GM12878 (cell line): Measurements from ENCODE around the gene TCEAL4. TPM values are rescaled to one million over a fixed set of nuclear protein-coding genes. Genes with fewer than 3 reads are reported as not detected.
"Not testable (repeated sequence)": the region's sequence is repeated elsewhere in the genome, so short reads cannot be mapped to it uniquely, and the experiment has no call there.

Experiments
- ATAC-seq: fragments of 200-7000 bp; cut with Tn5 transposase; 3 replicates; pipeline ENCODE4 v1.9.1; 2020; ENCODE audit warnings: mild to moderate bottlenecking, moderate library complexity
- BruUV-seq: library from RNA; stranded (reverse); fragments of 400-500 nt; replicated peaks from 2 replicates; lab custom pipeline; 2021; lab: Mats Ljungman, UMichigan
- CTCF ChIA-PET: fragments of 300-600 bp; sonication (Branson Sonifier 250); formaldehyde crosslinking; extraction: SDS; loops from one replicate; lab custom pipeline; 2021; ENCODE audit warnings: inconsistent platforms; lab: Yijun Ruan, JAX
- POLR2A ChIA-PET: fragments of 350-600 bp; formaldehyde crosslinking; extraction: SDS; loops from one replicate; lab custom pipeline; 2021; ENCODE audit warnings: inconsistent platforms; lab: Charles Lee
- RAD21 ChIA-PET: fragments of 300-600 bp; sonication (Branson Sonifier 250); formaldehyde crosslinking; loops from one replicate; lab custom pipeline; 2023; ENCODE audit warnings: antibody characterized with exemption; ENCODE audit not compliant: unreplicated experiment; lab: Charles Lee
- SMC1A ChIA-PET: fragments of 300-600 bp; sonication (Branson Sonifier 250); formaldehyde crosslinking; loops from one replicate; lab custom pipeline; 2023; ENCODE audit not compliant: unreplicated experiment, uncharacterized antibody; lab: Charles Lee
- DNase-seq: peaks from one replicate; pipeline ENCODE4 v3.0.0-alpha.2; 2011; ENCODE audit warnings: low read depth, low spot score
- FAIRE-seq: peaks from 3 replicates; lab custom pipeline; 2011; peaks lifted over from hg19 to GRCh38; lab: Jason Lieb, UNC
- H2AFZ ChIP-seq: 2 replicates; pipeline ENCODE4 v1.6.0; 2011; ENCODE audit warnings: low read depth, low read length, control low read depth; ENCODE audit not compliant: control insufficient read depth
- H3K27ac ChIP-seq: 2 replicates; pipeline ENCODE4 v1.5.1; 2011; ENCODE audit warnings: control low read depth; ENCODE audit not compliant: control insufficient read depth, insufficient read depth
- H3K27me3 ChIP-seq, 2 experiments: replicated peaks in 1 of 2; 2 replicates each; pipeline versions ENCODE4 v1.6.0 to v1.6.1; 2011; ENCODE audit warnings: low read length in 1 of 2; ENCODE audit not compliant: control insufficient read depth in 2 of 2, insufficient read depth in 2 of 2
- H3K36me3 ChIP-seq, 2 experiments: 2 replicates each; pipeline ENCODE4 v1.5.1; 2011; ENCODE audit warnings: low read length in 1 of 2; ENCODE audit not compliant: control insufficient read depth in 2 of 2, insufficient read depth in 2 of 2
- H3K4me1 ChIP-seq: 2 replicates; pipeline ENCODE4 v1.6.1; 2011; ENCODE audit warnings: mild to moderate bottlenecking, low read length, moderate library complexity, mixed read lengths; ENCODE audit not compliant: control insufficient read depth, insufficient read depth
- H3K4me2 ChIP-seq: 2 replicates; pipeline ENCODE4 v1.6.0; 2011; ENCODE audit warnings: control low read depth; ENCODE audit not compliant: control insufficient read depth, insufficient read depth
- H3K4me3 ChIP-seq: fragments of 200-600 bp; sonication (generic); 2 replicates; pipeline ENCODE4 v1.5.1; 2016
- H3K79me2 ChIP-seq: 2 replicates; pipeline ENCODE4 v1.6.0; 2011; ENCODE audit warnings: low read length; ENCODE audit not compliant: control insufficient read depth, insufficient read depth
- H3K9ac ChIP-seq: 2 replicates; pipeline ENCODE4 v1.8.0; 2011; ENCODE audit warnings: low read length, control low read depth, mixed read lengths; ENCODE audit not compliant: control insufficient read depth, insufficient read depth
- H3K9me3 ChIP-seq: replicated peaks from 3 replicates; pipeline ENCODE4 v1.5.1; 2011; ENCODE audit warnings: mild to moderate bottlenecking, low read length; ENCODE audit not compliant: control insufficient read depth, insufficient read depth
- H4K20me1 ChIP-seq: 2 replicates; pipeline ENCODE4 v1.6.0; 2011; ENCODE audit not compliant: control insufficient read depth, insufficient read depth
- ATF7 ChIP-seq: fragments of 450-650 bp; IDR thresholded peaks from 2 replicates; pipeline ENCODE4 v1.6.1; 2016; ENCODE audit warnings: low read depth, mild to moderate bottlenecking
- BHLHE40 ChIP-seq, 2 experiments: fragments of 450-650 bp in 1 of 2; IDR thresholded peaks; 2 replicates each; pipeline ENCODE4 v1.6.1; 2011 to 2017; ENCODE audit warnings: low read depth in 2 of 2, borderline replicate concordance in 1 of 2, improper control_type of control experiment in 1 of 2, low read length in 1 of 2, mild to moderate bottlenecking in 1 of 2
- CREB1 ChIP-seq: IDR thresholded peaks from 2 replicates; pipeline ENCODE4 v1.6.1; 2012; ENCODE audit warnings: low read depth, mild to moderate bottlenecking, inconsistent platforms
- GATAD2B ChIP-seq: fragments of 450-650 bp; conservative IDR thresholded peaks from 2 replicates; pipeline ENCODE4 v1.6.1; 2017; ENCODE audit warnings: low read depth, mild to moderate bottlenecking, moderate library complexity
- POLR2A ChIP-seq: IDR thresholded peaks from 2 replicates; pipeline ENCODE4 v1.6.1; 2011; ENCODE audit warnings: low read depth, mild to moderate bottlenecking, low read length
- USF1 ChIP-seq: IDR thresholded peaks from 2 replicates; pipeline ENCODE4 v1.6.1; 2011; ENCODE audit warnings: borderline replicate concordance, low read depth, mild to moderate bottlenecking, moderate library complexity, mixed read lengths, low read length; ENCODE audit not compliant: insufficient read depth; ENCODE audit errors: extremely low read length
- WGBS: methylation state at CpG from one replicate; pipeline ENCODE4 v1.1.6; 2016; ENCODE audit warnings: low lambda C conversion rate; ENCODE audit not compliant: insufficient replicate concordance, insufficient coverage; ENCODE audit errors: missing lambda C conversion rate; 5-methylcytosine and 5-hydroxymethylcytosine counted together
- in situ Hi-C: fragments of 300-500 bp; cut with MboI; formaldehyde crosslinking; loops from 9 replicates; pipeline ENCODE4 v1.14.3; 2018; ENCODE audit warnings: mixed read lengths
- intact Hi-C: fragments of 100-400 bp; cut with micrococcal nuclease; formaldehyde crosslinking; loops from one replicate; pipeline ENCODE4 v1.14.2; 2022; ENCODE audit not compliant: unreplicated experiment
- polyA plus RNA-seq, 11 experiments: library from polyadenylated mRNA; depleted of rRNA in 4 of 11; unstranded in 6 of 11; stranded (reverse) in 5 of 11; fragments of >200 nt; fragmentation: Nextera tagmentation in 4 of 11; fragmentation: Illumina TruSeq in 1 of 11; extraction: Ambion mirVana in 4 of 11; extraction: Trizol in 1 of 11; gene quantifications; 1 replicate in 1 of 11; 2 replicates in 10 of 11; pipeline versions ENCODE4 v1.2.1 to v1.2.3, GENCODE V29; 2011 to 2016; ENCODE audit warnings: inconsistent platforms in 2 of 11, missing spikeins in 2 of 11, low read depth in 1 of 11
- total RNA-seq, 4 experiments: library from RNA; depleted of rRNA in 3 of 4; stranded (reverse); fragments of >200 nt in 3 of 4; fragmentation: Illumina TruSeq in 1 of 4; extraction: Trizol in 1 of 4; gene quantifications; 2 replicates each; pipeline versions ENCODE4 v1.2.1 to v1.2.3, GENCODE V29; 2013 to 2021

The TCEAL4 gene
- total and polyA plus RNA-seq, 10 of the 15 experiments (the other 5 are each of a cell fraction or from before 2014, with no cell fraction given) = 9.6 to 63.8 (median 32.1) TPM

- SMC1A ChIA-PET = interaction anchor here (1.2 kb wide), 1 partner anchor 20 kb away, joined by 3 read pairs; no protein-coding TSS in a partner anchor
- H2AFZ ChIP-seq, RAD21 ChIA-PET: not testable (repeated sequence)
Measured at GRCh38 chrX:103595202-103595601, 9.9 kb downstream of the TCEAL4 start.

GRCh38 chrX:103607364-103608305 is 22.3 kb downstream of the TCEAL4 start, which contains the start of gene TCEAL3:
Gene TCEAL3 (plus strand): TSS chrX:103607963. CDS start chrX:103609065, 1,102 bp downstream.
- no peaks in the 10 kb centered on the region for H3K27me3 ChIP-seq
- no peak for TF ChIP-seq ATF7
- TF ChIP-seq USF1 = peak; percentile 74
- peak in 1 of 2 experiments; percentile 77; a peak in 2 of 4 replicates for TF ChIP-seq BHLHE40 (IDR thresholded peaks at IDR 0.05; ENCODE audit: borderline replicate concordance in 1 of 2, low read depth in 2 of 2, low read length in 1 of 2)
- TF ChIP-seq CREB1 = peak; percentile 56; the same call in 1 of the 2 replicates
- TF ChIP-seq POLR2A = peak; percentile 67
- TF ChIP-seq GATAD2B = no peak
- TF ChIP-seq, all 136 proteins: peak for 4
- Histone ChIP-seq H3K79me2 (peaks cover 2% of the 10 kb centered on the region; the same call in 1 of the 2 replicates), H4K20me1 (no peaks in the 10 kb centered on the region), H2AFZ (peak within 1 kb of the TSS; percentile 74), H3K9ac (peak within 1 kb of the TSS; percentile 61), H3K4me2 (peak within 1 kb of the TSS; percentile 42; the same call in 1 of the 2 replicates), H3K36me3 (no peaks in the 10 kb centered on the region), H3K4me1 (no peaks in the 10 kb centered on the region), H3K9me3 (no peaks in the 10 kb centered on the region), H3K27ac (peak within 1 kb of the TSS; percentile 37; the same call in 1 of the 2 replicates), H3K4me3 (peak within 1 kb of the TSS; percentile 71)
- no TSS peak for BruUV-seq
- FAIRE-seq (no peak), DNase-seq (no peak), ATAC-seq (peak; percentile 88)
- CTCF ChIA-PET = no interaction called here
- in situ Hi-C loops = no loop called here
- WGBS = 30% methylated on average over 35 of the region's 59 CpGs
- intact Hi-C loops = no loop called here
- RAD21 ChIA-PET = no interaction called here
- POLR2A ChIA-PET = interaction anchor here (0.8 kb wide), 1 partner anchor 22 kb away, joined by 3 read pairs; no protein-coding TSS in a partner anchor
- SMC1A ChIA-PET = no interaction called here

More at GRCh38 chrX:103595202-103595601, 9.9 kb downstream of the TCEAL4 start:
- H3K27ac ChIP-seq, BruUV-seq, H3K79me2 ChIP-seq, H3K4me1 ChIP-seq, H3K4me3 ChIP-seq, ATAC-seq, H3K36me3 ChIP-seq, H3K4me2 ChIP-seq, H3K9me3 ChIP-seq, H3K27me3 ChIP-seq, H4K20me1 ChIP-seq, in situ Hi-C loops, intact Hi-C loops, POLR2A ChIA-PET, FAIRE-seq, DNase-seq, H3K9ac ChIP-seq: not testable (repeated sequence)
- WGBS = 56% methylated on average over 6 of the region's 6 CpGs
- CTCF ChIA-PET = interaction anchor here (0.6 kb wide), 1 partner anchor 113 kb away, joined by 3 read pairs; no protein-coding TSS in a partner anchor
